Parathyroid adenoma (tissue), 2 donors: ENCODE data around the gene TROAP.

Source experiments
- H2AFZ ChIP-seq: fragments of 300-600 bp; sonication (generic); one replicate; pipeline ENCODE4 v1.7.0; 2017; ENCODE audit warnings: antibody characterized with exemption, mild to moderate bottlenecking
- H3K27ac ChIP-seq: fragments of 300-600 bp; sonication (generic); one replicate; pipeline ENCODE4 v1.7.0; 2017
- H3K27me3 ChIP-seq: fragments of 300-600 bp; sonication (generic); one replicate; pipeline ENCODE4 v1.7.0; 2017; ENCODE audit warnings: low read length; ENCODE audit not compliant: control insufficient read depth, insufficient read depth
- H3K36me3 ChIP-seq: fragments of 300-600 bp; sonication (generic); one replicate; pipeline ENCODE4 v1.7.0; 2017; ENCODE audit warnings: low read length; ENCODE audit not compliant: control insufficient read depth, insufficient read depth
- H3K4me1 ChIP-seq: fragments of 300-600 bp; sonication (generic); one replicate; pipeline ENCODE4 v1.7.0; 2017; ENCODE audit warnings: control low read depth
- H3K4me2 ChIP-seq: fragments of 300-600 bp; sonication (generic); one replicate; pipeline ENCODE4 v1.7.0; 2017; ENCODE audit warnings: low read length
- H3K4me3 ChIP-seq: fragments of 300-600 bp; sonication (generic); one replicate; pipeline ENCODE4 v1.7.0; 2017; ENCODE audit warnings: low read depth, low read length
- H3K79me2 ChIP-seq: fragments of 300-600 bp; sonication (generic); one replicate; pipeline ENCODE4 v1.7.0; 2017; ENCODE audit warnings: control low read depth
- H3K9ac ChIP-seq: fragments of 300-600 bp; sonication (generic); one replicate; pipeline ENCODE4 v1.7.0; 2017; ENCODE audit warnings: mild to moderate bottlenecking
- H3K9me3 ChIP-seq: fragments of 300-600 bp; sonication (generic); one replicate; pipeline ENCODE4 v1.7.0; 2017; ENCODE audit warnings: low read length; ENCODE audit not compliant: control insufficient read depth
- TF ChIP-seq, protein P1 (sequence below): fragments of 300-600 bp; sonication (generic); IDR thresholded peaks from one replicate; pipeline ENCODE4 v1.7.0; 2017; ENCODE audit warnings: antibody characterized with exemption, mild to moderate bottlenecking
- donor health status: primary hyperparathyroidism.

The TROAP gene

DNA sequence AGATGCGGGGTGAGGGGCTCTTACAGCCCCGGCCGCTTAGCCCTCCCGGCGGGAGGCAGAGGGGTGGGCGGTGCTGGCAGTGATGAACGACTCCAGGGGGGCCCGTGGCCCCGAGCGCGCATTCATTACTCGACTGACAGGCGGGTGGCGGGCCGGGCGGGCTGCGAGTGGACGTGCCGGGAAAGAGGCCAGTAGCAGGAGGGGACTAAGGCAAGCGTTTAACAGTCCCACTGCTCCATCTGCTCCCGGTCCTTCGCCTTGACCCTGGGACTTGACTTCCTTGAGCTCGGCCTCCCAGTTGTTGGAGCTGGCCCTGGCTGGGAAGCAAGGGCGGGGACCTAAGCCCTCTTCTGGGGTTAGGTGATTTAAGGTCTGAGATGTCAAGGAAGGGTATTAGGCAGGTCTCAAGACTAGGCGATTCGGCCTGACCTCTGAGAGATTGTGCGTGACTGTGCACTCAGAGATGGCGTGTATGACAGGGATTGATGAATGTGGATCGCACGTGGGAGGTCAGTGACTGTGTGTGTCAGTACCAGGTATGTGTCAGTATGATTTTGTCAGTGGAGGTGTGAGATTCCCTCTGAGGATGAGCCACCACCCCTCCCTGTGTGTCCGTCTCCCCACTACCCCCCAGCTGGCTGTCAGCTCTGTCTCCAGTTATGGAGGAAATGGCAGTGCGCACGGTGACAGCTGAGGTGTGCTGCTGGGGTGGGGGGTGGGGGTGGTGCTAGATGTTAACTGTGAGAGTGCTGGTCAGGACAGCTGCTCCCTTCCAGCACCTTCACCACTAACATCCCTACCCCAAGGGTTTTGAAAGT lies 20.1 kb downstream of the TROAP start:
- Histone ChIP-seq H3K4me1 (peaks cover 28% of the 10 kb centered on the region), H3K4me3 (peak overlapping the region; percentile 25), H3K79me2 (no peaks in the 10 kb centered on the region), H2AFZ (peak overlapping the region; percentile 77), H3K36me3 (no peaks in the 10 kb centered on the region), H3K9ac (no peak overlapping the region), H3K9me3 (no peaks in the 10 kb centered on the region), H3K27me3 (no peaks in the 10 kb centered on the region), H3K27ac (no peak overlapping the region), H3K4me2 (peak overlapping the region; percentile 46)
- TF ChIP-seq, protein P1, sequence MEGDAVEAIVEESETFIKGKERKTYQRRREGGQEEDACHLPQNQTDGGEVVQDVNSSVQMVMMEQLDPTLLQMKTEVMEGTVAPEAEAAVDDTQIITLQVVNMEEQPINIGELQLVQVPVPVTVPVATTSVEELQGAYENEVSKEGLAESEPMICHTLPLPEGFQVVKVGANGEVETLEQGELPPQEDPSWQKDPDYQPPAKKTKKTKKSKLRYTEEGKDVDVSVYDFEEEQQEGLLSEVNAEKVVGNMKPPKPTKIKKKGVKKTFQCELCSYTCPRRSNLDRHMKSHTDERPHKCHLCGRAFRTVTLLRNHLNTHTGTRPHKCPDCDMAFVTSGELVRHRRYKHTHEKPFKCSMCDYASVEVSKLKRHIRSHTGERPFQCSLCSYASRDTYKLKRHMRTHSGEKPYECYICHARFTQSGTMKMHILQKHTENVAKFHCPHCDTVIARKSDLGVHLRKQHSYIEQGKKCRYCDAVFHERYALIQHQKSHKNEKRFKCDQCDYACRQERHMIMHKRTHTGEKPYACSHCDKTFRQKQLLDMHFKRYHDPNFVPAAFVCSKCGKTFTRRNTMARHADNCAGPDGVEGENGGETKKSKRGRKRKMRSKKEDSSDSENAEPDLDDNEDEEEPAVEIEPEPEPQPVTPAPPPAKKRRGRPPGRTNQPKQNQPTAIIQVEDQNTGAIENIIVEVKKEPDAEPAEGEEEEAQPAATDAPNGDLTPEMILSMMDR, result no peak

DNA sequence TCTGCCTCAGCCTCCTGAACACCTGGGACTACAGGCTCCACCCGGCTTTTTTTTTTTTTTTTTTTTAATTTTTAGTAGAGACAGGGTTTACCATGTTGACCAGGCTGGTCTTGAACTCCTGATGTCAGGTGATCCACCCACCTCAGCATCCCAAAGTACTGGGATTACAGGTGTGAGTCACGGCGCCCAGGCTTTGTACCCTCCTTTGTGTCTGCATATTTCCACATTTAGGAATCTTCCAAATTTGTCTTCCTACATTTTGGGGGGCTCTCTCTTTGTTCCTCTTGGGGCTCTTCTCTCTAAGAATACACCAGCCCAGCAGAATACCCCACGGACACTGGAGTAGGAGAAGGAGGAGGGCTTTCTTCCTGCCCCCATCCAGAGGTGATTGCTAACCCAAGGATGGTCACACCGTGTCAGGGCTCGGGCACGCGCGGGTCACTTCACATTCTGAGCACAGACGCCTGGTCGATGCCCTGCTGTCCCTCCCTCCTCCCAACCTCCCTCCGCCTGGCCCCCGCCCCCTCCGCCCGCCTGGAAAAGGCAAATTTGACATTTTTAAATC lies 21.5 kb downstream of the TROAP start:
- TF ChIP-seq, protein P1, result no peak
- no peak overlapping the region for H3K27ac ChIP-seq
- no peaks in the 10 kb centered on the region for H3K79me2 ChIP-seq
- H3K9me3 ChIP-seq, result no peaks in the 10 kb centered on the region
- no peak overlapping the region for H3K9ac ChIP-seq
- H3K27me3 ChIP-seq, result no peaks in the 10 kb centered on the region
- H3K4me2 ChIP-seq, result peak overlapping the region; percentile 73
- H2AFZ ChIP-seq, result peak overlapping the region; percentile 85
- no peaks in the 10 kb centered on the region for H3K36me3 ChIP-seq
- peaks cover 28% of the 10 kb centered on the region for H3K4me1 ChIP-seq
- H3K4me3 ChIP-seq, result peak overlapping the region; percentile 50

GRCh38 chr12:49345051-49345824 lies 22.2 kb downstream of the TROAP start:
- H3K27ac ChIP-seq, result no peak overlapping the region
- TF ChIP-seq, protein P1, result no peak
- no peaks in the 10 kb centered on the region for H3K27me3 ChIP-seq
- peaks cover 28% of the 10 kb centered on the region for H3K4me1 ChIP-seq
- H2AFZ ChIP-seq, result peak overlapping the region; percentile 85
- no peaks in the 10 kb centered on the region for H3K9me3 ChIP-seq
- H3K79me2 ChIP-seq, result no peaks in the 10 kb centered on the region
- H3K9ac ChIP-seq, result no peak overlapping the region
- H3K36me3 ChIP-seq, result no peaks in the 10 kb centered on the region
- H3K4me3 ChIP-seq, result peak overlapping the region; percentile 50
- peak overlapping the region; percentile 73 for H3K4me2 ChIP-seq

- H3K9me3 ChIP-seq, result no peaks in the 10 kb centered on the region
- TF ChIP-seq, protein P1, result no peak
- H3K27ac ChIP-seq, result no peak overlapping the region
- no peaks in the 10 kb centered on the region for H3K36me3 ChIP-seq
- peaks cover 28% of the 10 kb centered on the region for H3K4me1 ChIP-seq
- peak overlapping the region; percentile 33 for H3K4me3 ChIP-seq
- H3K27me3 ChIP-seq, result no peaks in the 10 kb centered on the region
- no peak overlapping the region for H3K9ac ChIP-seq
- peak overlapping the region; percentile 44 for H2AFZ ChIP-seq
- H3K4me2 ChIP-seq, result peak overlapping the region; percentile 59
- no peaks in the 10 kb centered on the region for H3K79me2 ChIP-seq
Measured at GRCh38 chr12:49345825-49346658, 23.0 kb downstream of the TROAP start.
